K562 treated with DMSO at 1 percent for 48 hours (cell line): ENCODE measurements around the gene NINJ2. TPM values are rescaled to one million over a fixed set of nuclear protein-coding genes. Genes with fewer than 3 reads are reported as not detected.

ENCODE experiments used
- total RNA-seq: library from RNA; unstranded; fragments of 300-600 nt; gene quantifications from 2 replicates; pipeline ENCODE4 v1.2.3, GENCODE V29; 2022; ENCODE audit warnings: low replicate concordance; ENCODE audit errors: extremely low read depth

Gene NINJ2
- not detected in 2 replicates for total RNA-seq

GRCh38 chr12:663293-663871, at the start of gene NINJ2:
Gene NINJ2, minus strand, starts transcription at chr12:663445. Its CDS starts 85 bp downstream, at chr12:663360.

Other genes starting within 250 kb of the NINJ2 start
- gene B4GALNT3, start 203.5 kb downstream of the NINJ2 start, total RNA-seq, result not detected in 2 replicates
- 43.6 TPM in 1 of 2 replicates, not detected in the other for gene WNK1, start 89.1 kb upstream of the NINJ2 start, total RNA-seq